Smooth muscle cell (in vitro differentiated cells): ENCODE results near the gene TPM1. TPM values are rescaled to one million over a fixed set of nuclear protein-coding genes. Genes with fewer than 3 reads are reported as not detected.

Experiments used
- DNase-seq: peaks from one replicate; lab custom pipeline; 2025; ENCODE audit not compliant: unreplicated experiment; lab: John Stamatoyannopoulos, UW
- H2AFZ ChIP-seq: fragments of 200-600 bp; sonication (generic); 2 replicates; pipeline ENCODE4 v1.6.0; 2016; ENCODE audit warnings: antibody characterized with exemption, low read depth, mild to moderate bottlenecking
- H3F3A ChIP-seq: fragments of 200-600 bp; sonication (generic); 2 replicates; pipeline ENCODE4 v1.6.0; 2017; ENCODE audit warnings: antibody characterized with exemption, low read depth
- H3K27ac ChIP-seq: fragments of 200-600 bp; sonication (generic); 2 replicates; pipeline ENCODE4 v1.5.1; 2016; ENCODE audit warnings: low read depth, mild to moderate bottlenecking
- H3K27me3 ChIP-seq: fragments of 200-600 bp; sonication (generic); 2 replicates; pipeline ENCODE4 v1.6.1; 2016; ENCODE audit warnings: low read depth, mild to moderate bottlenecking
- H3K36me3 ChIP-seq: fragments of 200-600 bp; sonication (generic); 2 replicates; pipeline ENCODE4 v1.5.1; 2016; ENCODE audit warnings: low read depth
- H3K4me1 ChIP-seq: fragments of 200-600 bp; sonication (generic); 2 replicates; pipeline ENCODE4 v1.5.1; 2016; ENCODE audit warnings: low read depth
- H3K4me2 ChIP-seq: fragments of 200-600 bp; sonication (generic); 2 replicates; pipeline ENCODE4 v1.6.0; 2016; ENCODE audit warnings: mild to moderate bottlenecking
- H3K4me3 ChIP-seq: fragments of 200-600 bp; sonication (generic); 2 replicates; pipeline ENCODE4 v1.5.1; 2016; ENCODE audit warnings: mild to moderate bottlenecking
- H3K79me2 ChIP-seq: fragments of 200-600 bp; sonication (generic); 2 replicates; pipeline ENCODE4 v1.6.0; 2016; ENCODE audit warnings: low read depth, mild to moderate bottlenecking
- H3K9ac ChIP-seq: fragments of 200-600 bp; sonication (generic); 2 replicates; pipeline ENCODE4 v1.6.0; 2016; ENCODE audit warnings: low read depth
- H3K9me3 ChIP-seq: fragments of 200-600 bp; sonication (generic); replicated peaks from 2 replicates; pipeline ENCODE4 v1.5.1; 2016; ENCODE audit warnings: low read depth
- H4K20me1 ChIP-seq: fragments of 200-600 bp; sonication (generic); 2 replicates; pipeline ENCODE4 v1.6.0; 2016; ENCODE audit warnings: low read depth
- WGBS: methylation state at CpG from one replicate; pipeline ENCODE4 v1.1.7; 2016; ENCODE audit warnings: low lambda C conversion rate; 5-methylcytosine and 5-hydroxymethylcytosine counted together
- polyA plus RNA-seq: library from polyadenylated mRNA; unstranded; fragments of >200 nt; fragmentation: Nextera tagmentation; extraction: Ambion mirVana; gene quantifications from 2 replicates; pipeline ENCODE4 v1.2.1, GENCODE V29; 2016
- total RNA-seq: library from RNA; depleted of rRNA; stranded (reverse); fragments of >200 nt; gene quantifications from 2 replicates; pipeline ENCODE4 v1.2.3, GENCODE V29; 2014
- TF ChIP-seq, protein P1 (sequence below): fragments of 200-600 bp; sonication (generic); IDR thresholded peaks from 2 replicates; pipeline ENCODE4 v1.5.1; 2017; ENCODE audit warnings: borderline replicate concordance, mild to moderate bottlenecking, antibody characterized with exemption; ENCODE audit not compliant: insufficient read depth, poor library complexity, severe bottlenecking

Gene TPM1
- total and polyA plus RNA-seq, 2 experiments from 2014 or later, result 1,694 to 1,915 TPM

DNA sequence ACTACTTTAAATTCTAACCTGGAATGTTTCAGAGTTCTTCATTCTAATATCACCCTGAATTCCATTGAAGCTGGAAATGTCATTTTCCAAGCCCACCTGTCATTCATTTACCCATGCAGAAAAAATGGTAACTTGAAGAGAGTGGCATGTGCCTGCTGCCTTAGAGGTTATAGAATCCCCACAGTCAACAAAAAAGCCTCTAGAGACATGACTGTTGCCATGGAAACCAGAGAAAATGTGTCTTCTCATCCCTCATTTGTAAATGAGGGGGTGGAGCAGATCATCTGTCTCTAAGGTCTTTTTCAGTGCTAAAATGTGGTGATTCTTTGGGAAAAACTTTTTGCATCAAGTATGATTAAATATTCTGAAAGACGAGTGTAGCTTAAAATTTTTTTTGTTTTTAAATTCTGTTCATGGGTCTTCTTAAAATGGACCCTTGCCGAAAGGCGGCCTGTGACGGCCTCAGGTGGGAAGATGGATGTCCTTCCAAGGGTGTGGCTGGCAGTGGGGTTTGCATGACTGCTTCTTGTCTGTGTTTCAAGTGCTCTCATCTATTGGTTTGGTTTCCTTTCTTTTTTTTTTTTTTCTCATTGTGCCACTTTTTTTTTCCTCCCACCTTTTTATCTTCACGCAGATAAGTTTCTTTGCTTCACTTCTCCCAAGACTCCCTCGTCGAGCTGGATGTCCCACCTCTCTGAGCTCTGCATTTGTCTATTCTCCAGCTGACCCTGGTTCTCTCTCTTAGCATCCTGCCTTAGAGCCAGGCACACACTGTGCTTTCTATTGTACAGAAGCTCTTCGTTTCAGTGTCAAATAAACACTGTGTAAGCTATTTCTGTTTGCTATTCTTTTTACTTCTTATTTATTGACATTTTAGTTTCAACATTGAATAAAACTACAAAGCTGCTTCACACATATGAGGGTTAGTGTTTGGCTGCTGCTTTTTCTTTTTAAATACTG is 23.0 kb downstream of the TPM1 start:
- H3K27ac ChIP-seq, result peak overlapping the region; percentile 68
- no peak overlapping the region for H3K9ac ChIP-seq
- no peak for DNase-seq
- H3K36me3 ChIP-seq, result peaks cover 49% of the 10 kb centered on the region
- no peaks in the 10 kb centered on the region for H3K27me3 ChIP-seq
- no peak overlapping the region for H2AFZ ChIP-seq
- TF ChIP-seq, protein P1, sequence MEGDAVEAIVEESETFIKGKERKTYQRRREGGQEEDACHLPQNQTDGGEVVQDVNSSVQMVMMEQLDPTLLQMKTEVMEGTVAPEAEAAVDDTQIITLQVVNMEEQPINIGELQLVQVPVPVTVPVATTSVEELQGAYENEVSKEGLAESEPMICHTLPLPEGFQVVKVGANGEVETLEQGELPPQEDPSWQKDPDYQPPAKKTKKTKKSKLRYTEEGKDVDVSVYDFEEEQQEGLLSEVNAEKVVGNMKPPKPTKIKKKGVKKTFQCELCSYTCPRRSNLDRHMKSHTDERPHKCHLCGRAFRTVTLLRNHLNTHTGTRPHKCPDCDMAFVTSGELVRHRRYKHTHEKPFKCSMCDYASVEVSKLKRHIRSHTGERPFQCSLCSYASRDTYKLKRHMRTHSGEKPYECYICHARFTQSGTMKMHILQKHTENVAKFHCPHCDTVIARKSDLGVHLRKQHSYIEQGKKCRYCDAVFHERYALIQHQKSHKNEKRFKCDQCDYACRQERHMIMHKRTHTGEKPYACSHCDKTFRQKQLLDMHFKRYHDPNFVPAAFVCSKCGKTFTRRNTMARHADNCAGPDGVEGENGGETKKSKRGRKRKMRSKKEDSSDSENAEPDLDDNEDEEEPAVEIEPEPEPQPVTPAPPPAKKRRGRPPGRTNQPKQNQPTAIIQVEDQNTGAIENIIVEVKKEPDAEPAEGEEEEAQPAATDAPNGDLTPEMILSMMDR, result no peak
- H3K4me3 ChIP-seq, result no peak overlapping the region
- no peak overlapping the region for H3K4me2 ChIP-seq
- H3K4me1 ChIP-seq, result no peaks in the 10 kb centered on the region
- no peaks in the 10 kb centered on the region for H3K9me3 ChIP-seq
- peaks cover 95% of the 10 kb centered on the region for H3F3A ChIP-seq
- WGBS, result 89% methylated on average over 8 of the region's 8 CpGs
- no peaks in the 10 kb centered on the region for H3K79me2 ChIP-seq
- peaks cover 97% of the 10 kb centered on the region for H4K20me1 ChIP-seq

DNA sequence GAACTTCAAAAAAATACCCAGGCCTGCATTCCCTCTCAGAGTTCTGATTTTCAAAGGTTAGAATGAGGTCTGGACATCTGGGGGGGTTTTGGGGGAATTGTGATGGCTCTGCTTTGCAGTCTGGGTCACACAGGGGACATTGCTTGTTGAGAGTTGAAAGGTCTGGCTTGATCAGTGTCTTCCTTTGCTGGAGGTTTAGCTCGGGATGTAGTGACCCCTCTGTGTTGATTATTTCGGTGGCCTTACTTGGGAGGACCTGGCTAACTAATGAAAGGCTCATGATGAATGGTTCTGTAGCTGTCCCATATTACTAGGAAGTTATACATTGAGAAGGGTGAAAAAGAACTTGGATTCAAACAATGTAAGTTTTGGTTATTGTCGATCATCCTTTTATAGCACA is 23.7 kb downstream of the TPM1 start:
- Histone ChIP-seq H3K27me3 (no peaks in the 10 kb centered on the region), H2AFZ (no peak overlapping the region), H3K27ac (peak overlapping the region; percentile 68), H3K9ac (no peak overlapping the region), H3K79me2 (no peaks in the 10 kb centered on the region), H3K9me3 (no peaks in the 10 kb centered on the region), H4K20me1 (peaks cover 97% of the 10 kb centered on the region), H3K4me1 (no peaks in the 10 kb centered on the region), H3K4me3 (no peak overlapping the region), H3K4me2 (no peak overlapping the region), H3K36me3 (peaks cover 41% of the 10 kb centered on the region), H3F3A (peaks cover 96% of the 10 kb centered on the region)
- TF ChIP-seq, protein P1, result no peak
- no peak for DNase-seq
- WGBS, result 90% methylated on average over 3 of the region's 3 CpGs

DNA sequence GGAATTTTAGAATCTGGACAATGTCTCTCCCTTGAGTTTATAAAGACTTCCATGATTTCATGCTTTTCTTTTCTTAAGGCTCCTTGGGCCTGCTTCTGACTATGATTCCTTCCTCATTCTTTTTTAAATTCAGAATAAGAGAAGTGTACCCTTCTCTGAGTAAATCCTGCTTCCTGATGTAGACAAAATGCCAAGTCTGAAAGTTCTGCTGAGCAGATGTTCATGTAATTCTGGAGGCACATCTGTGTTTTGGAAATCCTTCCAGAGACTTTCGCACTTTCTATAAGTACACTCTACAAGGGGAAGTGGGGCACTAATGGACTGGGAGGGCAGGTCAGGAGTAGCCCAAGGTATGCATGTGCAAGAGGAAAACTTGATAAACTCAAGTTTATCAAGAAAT is 24.8 kb downstream of the TPM1 start:
- WGBS, result 100% methylated on average over 1 of the region's 1 CpG

More for the DNA sequence above, 24.8 kb downstream of the TPM1 start:
- Histone ChIP-seq H3K4me1 (no peaks in the 10 kb centered on the region), H3K36me3 (peaks cover 32% of the 10 kb centered on the region), H4K20me1 (peaks cover 96% of the 10 kb centered on the region), H3K79me2 (no peaks in the 10 kb centered on the region), H2AFZ (no peak overlapping the region), H3K9me3 (no peaks in the 10 kb centered on the region), H3K9ac (no peak overlapping the region), H3K27ac (peak overlapping the region; percentile 68), H3K4me2 (no peak overlapping the region), H3K27me3 (no peaks in the 10 kb centered on the region), H3F3A (peaks cover 93% of the 10 kb centered on the region), H3K4me3 (no peak overlapping the region)
- TF ChIP-seq, protein P1, result no peak
- DNase-seq, result no peak
